ENCODE measurements around the gene PRDX3. TPM values are rescaled to one million over a fixed set of nuclear protein-coding genes. Genes with fewer than 3 reads are reported as not detected.
A peak's percentile ranks its signal among the peaks of the same experiment; 100 is the strongest.

Gene PRDX3
- total RNA-seq, 6 experiments from 2014 or later = 156 to 183 (median 171) TPM

GRCh38 chr10:119149729-119150128 is 28.9 kb downstream of the PRDX3 start:
- Mint-ChIP-seq H3K4me1 (ENCODE audit: low read depth) (no peaks in the 10 kb centered on the region), H3K4me3 (no peak overlapping the region), H3K27ac (no peak overlapping the region), H3K27me3 (ENCODE audit: insufficient read depth) (peaks cover 2% of the 10 kb centered on the region), H3K36me3 (ENCODE audit: low read depth) (peaks cover 15% of the 10 kb centered on the region), H3K9me3 (no peaks in the 10 kb centered on the region)
- no peak for TF ChIP-seq CTCF (IDR thresholded peaks at IDR 0.05)
- DNase-seq = no peak

- H3K4me1 Mint-ChIP-seq (ENCODE audit: low read depth) = no peaks in the 10 kb centered on the region
- TF ChIP-seq CTCF (IDR thresholded peaks at IDR 0.05) = no peak
- DNase-seq = no peak
- H3K27ac Mint-ChIP-seq = no peak overlapping the region
- no peak overlapping the region for H3K4me3 Mint-ChIP-seq
- H3K36me3 Mint-ChIP-seq (ENCODE audit: low read depth) = peaks cover 15% of the 10 kb centered on the region
- peaks cover 2% of the 10 kb centered on the region for H3K27me3 Mint-ChIP-seq (ENCODE audit: insufficient read depth)
- no peaks in the 10 kb centered on the region for H3K9me3 Mint-ChIP-seq
These were observed 29.5 kb downstream of the PRDX3 start for GRCh38 chr10:119149157-119149556.

- Mint-ChIP-seq H3K9me3 (no peaks in the 10 kb centered on the region), H3K27me3 (ENCODE audit: insufficient read depth) (no peaks in the 10 kb centered on the region; the same call in none of the 2 replicates), H3K36me3 (ENCODE audit: low read depth) (peaks cover 3% of the 10 kb centered on the region), H3K4me3 (no peak overlapping the region), H3K4me1 (ENCODE audit: low read depth) (peaks cover 1% of the 10 kb centered on the region), H3K27ac (no peak overlapping the region)
- no peak for TF ChIP-seq CTCF (IDR thresholded peaks at IDR 0.05)
- DNase-seq = no peak
These were observed 35.0 kb downstream of the PRDX3 start for GRCh38 chr10:119143657-119144056.

- Mint-ChIP-seq H3K4me1 (ENCODE audit: low read depth) (peaks cover 7% of the 10 kb centered on the region), H3K9me3 (no peaks in the 10 kb centered on the region), H3K27ac (no peak overlapping the region), H3K4me3 (no peak overlapping the region), H3K36me3 (ENCODE audit: low read depth) (peaks cover 7% of the 10 kb centered on the region), H3K27me3 (ENCODE audit: insufficient read depth) (no peaks in the 10 kb centered on the region; the same call in 1 of the 2 replicates)
- no peak for DNase-seq
- TF ChIP-seq CTCF (IDR thresholded peaks at IDR 0.05) = no peak
These were observed 37.9 kb downstream of the PRDX3 start for GRCh38 chr10:119140603-119141245.

- DNase-seq = peak; percentile 15
These were observed 39.0 kb downstream of the PRDX3 start for GRCh38 chr10:119139464-119140067.

More at GRCh38 chr10:119139464-119140067, 39.0 kb downstream of the PRDX3 start:
- Mint-ChIP-seq H3K27me3 (ENCODE audit: insufficient read depth) (no peaks in the 10 kb centered on the region), H3K9me3 (no peaks in the 10 kb centered on the region), H3K27ac (no peak overlapping the region), H3K4me1 (ENCODE audit: low read depth) (peaks cover 15% of the 10 kb centered on the region), H3K4me3 (no peak overlapping the region), H3K36me3 (ENCODE audit: low read depth) (peaks cover 7% of the 10 kb centered on the region)
- TF ChIP-seq CTCF (IDR thresholded peaks at IDR 0.05) = peak; percentile 75

Measured in HFFc6 (cell line).